Nephron (organoid): ENCODE results near the gene GARIN5A.

ENCODE experiments used
- H3K27ac Mint-ChIP-seq, 3 experiments: 2 replicates each; pipeline ENCODE4 v1.8.0; 2020; ENCODE audit warnings: mixed read lengths in 3 of 3, mild to moderate bottlenecking in 2 of 3, moderate library complexity in 1 of 3
- H3K27me3 Mint-ChIP-seq: 2 replicates; pipeline ENCODE4 v1.8.0; 2021; ENCODE audit warnings: low read depth, mild to moderate bottlenecking, moderate library complexity, mixed read lengths
- H3K36me3 Mint-ChIP-seq: 2 replicates; pipeline ENCODE4 v1.8.0; 2020; ENCODE audit warnings: low read depth, mixed read lengths
- H3K4me1 Mint-ChIP-seq: 2 replicates; pipeline ENCODE4 v1.8.0; 2020; ENCODE audit warnings: mixed read lengths
- H3K4me3 Mint-ChIP-seq, 3 experiments: 2 replicates each; pipeline ENCODE4 v1.8.0; 2020; ENCODE audit warnings: mild to moderate bottlenecking in 3 of 3, mixed read lengths in 3 of 3, moderate library complexity in 2 of 3
- H3K9me3 Mint-ChIP-seq: 2 replicates; pipeline ENCODE4 v1.8.0; 2020; ENCODE audit warnings: mixed read lengths
- TF ChIP-seq, protein P1 (sequence below), 3 experiments: fragments of 200-600 bp; sonication (generic); IDR thresholded peaks; one replicate each; pipeline ENCODE4 v1.5.0; 2021; ENCODE audit warnings: antibody characterized with exemption in 3 of 3; ENCODE audit not compliant: unreplicated experiment in 3 of 3

Gene GARIN5A

DNA sequence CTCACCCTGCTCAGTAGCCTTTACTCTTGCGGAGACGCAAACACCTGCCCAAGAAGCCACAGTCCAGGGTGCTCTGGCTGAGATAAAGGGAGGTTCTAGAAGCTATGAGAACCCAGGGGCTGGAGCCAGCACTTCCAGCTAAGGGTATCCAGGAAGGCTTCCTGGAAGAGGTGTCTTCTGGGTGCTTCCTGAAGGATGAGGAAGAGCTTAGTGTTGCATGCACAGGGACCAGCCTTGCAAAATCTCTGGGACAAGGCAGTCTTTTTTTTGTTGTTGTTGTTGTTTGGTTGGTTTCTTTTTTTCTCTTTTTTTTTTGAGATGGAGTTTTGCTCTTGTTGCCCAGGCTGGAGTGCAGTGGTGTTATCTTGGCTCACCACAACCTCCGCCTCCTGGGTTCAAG lies 23.4 kb downstream of the GARIN5A start:
- TF ChIP-seq, protein P1, sequence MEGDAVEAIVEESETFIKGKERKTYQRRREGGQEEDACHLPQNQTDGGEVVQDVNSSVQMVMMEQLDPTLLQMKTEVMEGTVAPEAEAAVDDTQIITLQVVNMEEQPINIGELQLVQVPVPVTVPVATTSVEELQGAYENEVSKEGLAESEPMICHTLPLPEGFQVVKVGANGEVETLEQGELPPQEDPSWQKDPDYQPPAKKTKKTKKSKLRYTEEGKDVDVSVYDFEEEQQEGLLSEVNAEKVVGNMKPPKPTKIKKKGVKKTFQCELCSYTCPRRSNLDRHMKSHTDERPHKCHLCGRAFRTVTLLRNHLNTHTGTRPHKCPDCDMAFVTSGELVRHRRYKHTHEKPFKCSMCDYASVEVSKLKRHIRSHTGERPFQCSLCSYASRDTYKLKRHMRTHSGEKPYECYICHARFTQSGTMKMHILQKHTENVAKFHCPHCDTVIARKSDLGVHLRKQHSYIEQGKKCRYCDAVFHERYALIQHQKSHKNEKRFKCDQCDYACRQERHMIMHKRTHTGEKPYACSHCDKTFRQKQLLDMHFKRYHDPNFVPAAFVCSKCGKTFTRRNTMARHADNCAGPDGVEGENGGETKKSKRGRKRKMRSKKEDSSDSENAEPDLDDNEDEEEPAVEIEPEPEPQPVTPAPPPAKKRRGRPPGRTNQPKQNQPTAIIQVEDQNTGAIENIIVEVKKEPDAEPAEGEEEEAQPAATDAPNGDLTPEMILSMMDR (IDR thresholded peaks at IDR 0.05; ENCODE audit: unreplicated experiment in 3 of 3): no peak
- Mint-ChIP-seq H3K4me1 (no peaks in the 10 kb centered on the region), H3K9me3 (peaks cover 2% of the 10 kb centered on the region), H3K27ac (no peak overlapping the region), H3K36me3 (no peaks in the 10 kb centered on the region), H3K4me3 (no peak overlapping the region), H3K27me3 (peaks cover 4% of the 10 kb centered on the region)

DNA sequence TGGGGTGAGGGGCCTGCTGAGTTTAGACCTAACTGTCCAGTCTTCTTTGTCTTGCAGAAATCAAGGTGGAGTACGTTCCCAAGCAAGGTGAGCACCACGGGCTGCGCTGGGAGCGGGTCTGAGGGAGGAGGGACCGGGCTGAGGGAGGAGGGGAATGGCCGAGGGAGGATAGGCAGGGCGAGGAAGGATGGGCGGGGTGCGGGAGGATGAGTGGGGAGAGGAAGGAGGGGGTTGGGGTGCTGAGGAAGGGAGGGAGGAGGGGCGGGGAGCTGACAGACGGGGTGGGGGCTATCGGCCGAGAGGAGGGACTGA lies 25.5 kb downstream of the GARIN5A start:
- peaks cover 6% of the 10 kb centered on the region for H3K9me3 Mint-ChIP-seq
- no peak overlapping the region for H3K4me3 Mint-ChIP-seq
- H3K27me3 Mint-ChIP-seq: peaks cover 11% of the 10 kb centered on the region
- no peaks in the 10 kb centered on the region for H3K4me1 Mint-ChIP-seq
- H3K36me3 Mint-ChIP-seq: no peaks in the 10 kb centered on the region
- TF ChIP-seq, protein P1 (IDR thresholded peaks at IDR 0.05; ENCODE audit: unreplicated experiment in 3 of 3): no peak
- no peak overlapping the region for H3K27ac Mint-ChIP-seq

DNA sequence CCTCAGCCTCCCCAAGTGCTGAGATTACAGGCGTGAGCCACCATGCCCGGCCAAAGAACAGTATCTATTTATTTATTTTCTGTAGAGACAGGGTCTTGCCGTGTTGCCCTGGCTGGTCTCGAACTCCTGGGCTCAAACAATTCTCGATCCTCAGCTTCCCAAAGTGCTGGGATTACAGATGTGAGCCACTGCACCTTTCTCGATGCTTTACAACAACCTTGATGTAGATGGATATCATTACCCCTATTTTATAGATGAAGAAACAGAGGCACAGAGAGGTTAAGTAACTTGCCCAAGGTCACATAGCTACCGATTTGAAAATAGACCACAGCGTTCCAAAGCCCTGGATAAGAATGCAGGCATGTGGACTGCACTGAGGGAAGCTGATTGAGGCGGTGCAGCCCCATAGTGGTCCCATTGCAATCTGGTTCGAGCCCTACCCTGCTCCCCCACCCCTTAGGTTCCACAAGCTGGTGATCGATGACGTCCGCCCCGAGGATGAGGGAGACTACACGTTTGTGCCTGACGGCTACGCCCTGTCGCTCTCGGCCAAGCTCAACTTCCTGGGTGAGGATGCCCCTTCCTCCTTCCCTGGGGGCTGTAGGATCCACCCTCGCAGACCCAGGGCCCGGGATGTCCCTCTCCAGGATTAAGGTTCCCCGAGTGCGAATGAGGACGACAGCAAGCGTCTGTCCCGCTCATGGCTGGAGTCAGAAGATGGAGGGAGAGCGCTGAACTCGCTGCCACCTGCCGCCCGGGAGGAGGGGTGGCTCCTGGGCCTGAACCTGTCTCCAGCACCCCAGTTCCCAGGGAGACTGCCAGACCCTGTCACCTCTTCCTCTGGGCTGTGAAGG lies 26.1 kb downstream of the GARIN5A start:
- Mint-ChIP-seq H3K36me3 (no peaks in the 10 kb centered on the region), H3K4me3 (no peak overlapping the region)
- TF ChIP-seq, protein P1 (IDR thresholded peaks at IDR 0.05; ENCODE audit: unreplicated experiment in 3 of 3): no peak

DNA sequence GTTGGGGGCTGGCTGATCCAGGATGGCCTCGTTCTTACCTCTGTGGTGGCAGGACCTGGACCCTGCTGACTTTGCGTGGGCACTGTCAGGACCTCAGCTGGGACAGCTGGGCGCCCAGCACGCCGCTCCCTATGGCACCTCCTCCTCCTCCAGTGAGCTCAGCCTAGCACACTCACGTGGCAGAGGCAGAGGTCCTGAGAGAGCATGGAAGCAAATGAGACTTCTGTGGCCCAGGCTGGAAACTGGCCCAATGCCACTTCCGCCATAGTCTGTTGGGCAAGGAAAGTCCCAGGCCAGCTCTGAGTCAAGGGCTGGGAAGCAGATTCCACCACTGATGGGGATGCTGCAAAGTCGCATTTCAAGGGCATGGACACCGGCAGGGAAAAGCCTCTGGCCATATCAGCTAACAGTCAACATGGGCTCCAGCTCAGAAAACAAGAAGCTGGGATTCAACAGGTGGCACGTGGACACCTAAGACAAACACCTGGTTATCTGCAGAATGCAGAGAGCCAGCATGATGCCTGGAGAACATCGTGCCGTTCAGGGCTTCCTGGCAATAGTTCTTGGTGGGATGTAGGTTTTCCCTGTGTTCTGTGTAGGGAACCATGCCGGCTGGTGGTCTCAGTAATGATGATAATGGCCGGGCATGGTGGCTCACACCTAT lies 27.3 kb downstream of the GARIN5A start:
- Mint-ChIP-seq H3K36me3 (no peaks in the 10 kb centered on the region), H3K4me1 (no peaks in the 10 kb centered on the region), H3K27ac (no peak overlapping the region), H3K27me3 (peaks cover 6% of the 10 kb centered on the region), H3K9me3 (peaks cover 3% of the 10 kb centered on the region), H3K4me3 (no peak overlapping the region)
- TF ChIP-seq, protein P1 (IDR thresholded peaks at IDR 0.05; ENCODE audit: unreplicated experiment in 3 of 3): no peak

More for the DNA sequence above, 26.1 kb downstream of the GARIN5A start:
- H3K27me3 Mint-ChIP-seq: peaks cover 6% of the 10 kb centered on the region
- peaks cover 6% of the 10 kb centered on the region for H3K9me3 Mint-ChIP-seq
- H3K4me1 Mint-ChIP-seq: no peaks in the 10 kb centered on the region
- no peak overlapping the region for H3K27ac Mint-ChIP-seq

DNA sequence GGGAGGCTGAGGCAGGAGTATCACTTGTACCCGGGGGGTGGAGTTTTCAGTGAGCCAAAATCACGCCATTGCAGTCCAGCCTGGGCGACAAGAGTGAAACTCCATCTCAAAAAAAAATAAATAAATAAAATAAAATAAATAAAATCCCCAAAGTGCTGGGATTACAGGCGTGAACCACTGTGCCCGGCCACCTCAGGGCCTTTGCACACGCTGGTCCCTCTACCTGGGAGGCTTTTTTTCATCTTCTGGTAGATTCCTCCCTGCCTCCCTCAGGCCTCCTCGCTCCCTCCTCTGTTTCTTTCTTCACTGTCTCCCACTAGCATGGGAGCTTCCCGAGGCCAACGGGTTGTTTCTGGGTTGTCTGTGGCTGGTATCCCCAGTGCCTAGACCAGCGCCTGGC lies 28.9 kb downstream of the GARIN5A start:
- no peaks in the 10 kb centered on the region for H3K36me3 Mint-ChIP-seq
- H3K9me3 Mint-ChIP-seq: peaks cover 3% of the 10 kb centered on the region
- TF ChIP-seq, protein P1 (IDR thresholded peaks at IDR 0.05; ENCODE audit: unreplicated experiment in 3 of 3): no peak
- peaks cover 6% of the 10 kb centered on the region for H3K27me3 Mint-ChIP-seq
- no peaks in the 10 kb centered on the region for H3K4me1 Mint-ChIP-seq
- H3K4me3 Mint-ChIP-seq: no peak overlapping the region
- no peak overlapping the region for H3K27ac Mint-ChIP-seq
